AG04450 (cell line): ENCODE data around the gene CFHR3. TPM values are rescaled to one million over a fixed set of nuclear protein-coding genes. Genes with fewer than 3 reads are reported as not detected.

ENCODE experiments used
- CTCF ChIA-PET: fragments of 300-600, 350-600 bp; formaldehyde crosslinking; extraction: SDS; loops from one replicate; lab custom pipeline; 2022; ENCODE audit warnings: antibody characterized with exemption, inconsistent platforms; lab: Charles Lee
- POLR2A ChIA-PET: fragments of 350-600 bp; formaldehyde crosslinking; extraction: SDS; loops from one replicate; lab custom pipeline; 2021; ENCODE audit warnings: antibody characterized with exemption, inconsistent platforms; lab: Yijun Ruan, JAX
- DNase-seq: peaks from one replicate; pipeline ENCODE4 v3.0.0-alpha.2; 2011; ENCODE audit warnings: low read depth, low spot score
- H3K27ac ChIP-seq: one replicate; pipeline ENCODE4 v1.5.1; 2012; ENCODE audit warnings: low read depth, low read length, control low read depth
- H3K27me3 ChIP-seq: one replicate; pipeline ENCODE4 v1.6.0; 2012; ENCODE audit warnings: low read length; ENCODE audit not compliant: control insufficient read depth, insufficient read depth
- H3K4me3 ChIP-seq: 2 replicates; pipeline ENCODE4 v1.5.1; 2011; ENCODE audit warnings: mild to moderate bottlenecking, low read depth, low read length, control low read depth
- H3K9me3 ChIP-seq: 2 replicates; pipeline ENCODE4 v1.5.1; 2012; ENCODE audit warnings: low read length; ENCODE audit not compliant: control insufficient read depth, insufficient read depth
- CTCF ChIP-seq: IDR thresholded peaks from 2 replicates; pipeline ENCODE4 v1.5.1; 2011; ENCODE audit warnings: low read depth, low read length, control low read depth, inconsistent platforms
- polyA minus RNA-seq: library from RNA; depleted of rRNA, polyadenylated mRNA; stranded (reverse); fragments of >200 nt; gene quantifications from 2 replicates; pipeline ENCODE4 v1.2.3, GENCODE V29; 2011; rRNA and poly(A)+ RNA removed
- polyA plus RNA-seq: library from polyadenylated mRNA; depleted of rRNA; stranded (reverse); fragments of >200 nt; gene quantifications from 2 replicates; pipeline ENCODE4 v1.2.3, GENCODE V29; 2011; rRNA removed

CFHR3 gene
- polyA plus RNA-seq (not detected in 2 replicates), polyA minus RNA-seq (not detected in 2 replicates)

GRCh38 chr1:196774603-196775002 lies at the start of gene CFHR3:
CFHR3 (plus strand) TSS chr1:196774840; CDS start chr1:196774887, 47 bp downstream.
- Histone ChIP-seq H3K27ac (no peak within 1 kb of the TSS), H3K4me3 (no peak within 1 kb of the TSS), H3K9me3 (no peaks in the 10 kb centered on the region), H3K27me3 (no peaks in the 10 kb centered on the region)
- CTCF ChIA-PET, result no interaction called here
- DNase-seq, result no peak
- no peak for TF ChIP-seq CTCF
- POLR2A ChIA-PET, result no interaction called here

DNA sequence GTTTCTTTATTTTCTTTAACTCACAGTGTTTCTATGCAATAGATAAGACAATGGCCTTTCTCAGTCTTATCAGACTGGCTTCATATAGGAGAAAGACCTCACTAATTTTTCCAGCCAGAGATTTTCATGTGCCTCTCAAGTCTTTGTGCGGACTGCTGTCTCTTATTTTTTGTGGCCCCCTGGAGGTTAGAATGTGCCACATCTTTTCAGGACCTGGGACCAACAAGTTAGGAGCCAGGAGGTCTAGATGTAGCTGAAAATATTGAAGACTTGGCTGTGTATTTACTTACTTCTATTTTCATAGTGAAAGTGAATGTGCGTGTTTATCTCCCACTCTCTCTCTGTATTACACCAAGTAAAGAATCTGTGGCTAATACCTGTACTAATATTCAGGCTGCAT lies 42.1 kb upstream of the CFHR3 start:
- H3K27me3 ChIP-seq, result no peaks in the 10 kb centered on the region
- no peaks in the 10 kb centered on the region for H3K9me3 ChIP-seq
- DNase-seq, result no peak
- ChIA-PET POLR2A (no interaction called here), CTCF (no interaction called here)
- peak; percentile 15; the same call in 1 of the 2 replicates for TF ChIP-seq CTCF
- H3K4me3 ChIP-seq, result no peak overlapping the region
- no peak overlapping the region for H3K27ac ChIP-seq

- H3K4me3 ChIP-seq, result no peak overlapping the region
- H3K9me3 ChIP-seq, result no peaks in the 10 kb centered on the region
- H3K27ac ChIP-seq, result no peak overlapping the region
- POLR2A ChIA-PET, result no interaction called here
- H3K27me3 ChIP-seq, result no peaks in the 10 kb centered on the region
- CTCF ChIA-PET, result no interaction called here
- TF ChIP-seq CTCF, result no peak
- DNase-seq, result no peak
Measured at GRCh38 chr1:196733091-196733970, 41.3 kb upstream of the CFHR3 start.

DNA sequence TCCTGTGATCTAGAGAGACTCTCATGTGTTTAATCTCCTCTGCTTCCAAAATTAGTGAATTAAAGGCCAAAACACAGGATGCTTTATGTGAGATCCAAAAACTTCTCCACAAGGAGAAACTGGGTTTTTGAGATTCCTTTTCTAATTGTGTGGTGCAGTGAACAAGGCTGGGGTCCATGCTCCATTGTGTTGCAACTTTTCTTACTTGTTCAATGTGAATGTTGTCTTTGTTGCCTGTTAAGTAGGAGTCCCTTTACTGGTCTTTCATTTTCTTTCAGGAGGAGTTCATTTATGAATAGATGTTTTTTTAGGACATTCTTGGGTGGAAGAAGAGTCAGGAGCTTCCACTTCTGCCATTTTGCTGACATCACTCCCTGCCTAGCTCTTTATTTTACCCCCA lies 40.6 kb upstream of the CFHR3 start:
- Histone ChIP-seq H3K9me3 (no peaks in the 10 kb centered on the region; the same call in 1 of the 2 replicates), H3K27ac (no peak overlapping the region), H3K27me3 (no peaks in the 10 kb centered on the region), H3K4me3 (no peak overlapping the region)
- TF ChIP-seq CTCF, result no peak
- ChIA-PET POLR2A (no interaction called here), CTCF (no interaction called here)
- no peak for DNase-seq

DNA sequence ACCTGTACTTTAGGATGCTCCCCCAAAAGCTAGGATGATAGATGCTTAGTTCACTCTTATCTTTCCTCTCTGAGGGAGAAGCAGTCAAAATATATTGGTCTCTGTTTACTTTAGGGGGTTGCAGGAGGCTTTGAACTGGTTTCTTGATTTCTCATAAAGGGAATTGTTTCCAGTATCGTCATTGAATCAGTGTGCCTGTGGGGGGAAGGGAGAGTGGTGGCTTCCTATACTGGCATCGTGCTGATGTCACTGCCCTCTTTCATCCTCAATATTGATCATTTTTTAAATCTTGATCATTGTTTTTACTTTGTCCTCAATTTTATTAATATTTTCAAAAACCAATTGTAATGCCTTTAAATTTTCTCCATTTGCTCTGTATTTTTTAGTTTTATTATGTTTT lies 40.2 kb upstream of the CFHR3 start:
- no peaks in the 10 kb centered on the region; the same call in 1 of the 2 replicates for H3K9me3 ChIP-seq
- H3K27me3 ChIP-seq, result no peaks in the 10 kb centered on the region
- POLR2A ChIA-PET, result no interaction called here
- no peak for TF ChIP-seq CTCF
- CTCF ChIA-PET, result no interaction called here
- no peak for DNase-seq
- no peak overlapping the region for H3K27ac ChIP-seq
- no peak overlapping the region for H3K4me3 ChIP-seq
